ENCODE measurements around the gene KDM6B.
"Not testable (repeated sequence)": the region's sequence is repeated elsewhere in the genome, so short reads cannot be mapped to it uniquely, and the experiment has no call there.

The KDM6B gene

DNA sequence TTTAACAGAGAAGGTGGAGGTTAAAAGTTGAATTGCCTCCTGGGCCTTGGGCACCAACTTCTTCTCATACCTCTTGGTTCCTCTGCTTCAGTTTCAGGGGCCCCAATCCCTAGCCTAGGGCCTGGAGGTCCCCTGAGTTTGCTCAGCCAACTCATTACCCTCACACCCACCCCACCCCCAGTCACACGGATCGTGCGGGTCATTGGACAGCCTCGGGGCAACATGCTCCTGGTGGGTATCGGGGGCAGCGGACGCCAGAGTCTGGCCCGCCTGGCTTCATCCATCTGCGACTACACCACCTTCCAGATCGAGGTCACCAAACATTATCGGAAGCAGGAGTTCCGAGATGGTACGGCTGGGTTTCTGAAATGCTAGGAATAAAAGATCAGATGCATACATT is 36.0 kb upstream of the KDM6B start:
- TF ChIP-seq, protein P1, sequence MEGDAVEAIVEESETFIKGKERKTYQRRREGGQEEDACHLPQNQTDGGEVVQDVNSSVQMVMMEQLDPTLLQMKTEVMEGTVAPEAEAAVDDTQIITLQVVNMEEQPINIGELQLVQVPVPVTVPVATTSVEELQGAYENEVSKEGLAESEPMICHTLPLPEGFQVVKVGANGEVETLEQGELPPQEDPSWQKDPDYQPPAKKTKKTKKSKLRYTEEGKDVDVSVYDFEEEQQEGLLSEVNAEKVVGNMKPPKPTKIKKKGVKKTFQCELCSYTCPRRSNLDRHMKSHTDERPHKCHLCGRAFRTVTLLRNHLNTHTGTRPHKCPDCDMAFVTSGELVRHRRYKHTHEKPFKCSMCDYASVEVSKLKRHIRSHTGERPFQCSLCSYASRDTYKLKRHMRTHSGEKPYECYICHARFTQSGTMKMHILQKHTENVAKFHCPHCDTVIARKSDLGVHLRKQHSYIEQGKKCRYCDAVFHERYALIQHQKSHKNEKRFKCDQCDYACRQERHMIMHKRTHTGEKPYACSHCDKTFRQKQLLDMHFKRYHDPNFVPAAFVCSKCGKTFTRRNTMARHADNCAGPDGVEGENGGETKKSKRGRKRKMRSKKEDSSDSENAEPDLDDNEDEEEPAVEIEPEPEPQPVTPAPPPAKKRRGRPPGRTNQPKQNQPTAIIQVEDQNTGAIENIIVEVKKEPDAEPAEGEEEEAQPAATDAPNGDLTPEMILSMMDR (IDR thresholded peaks at IDR 0.05; ENCODE audit: low read depth, low read length): no peak
- no peak overlapping the region for H3K4me3 ChIP-seq (replicated peaks in 1 of 2; ENCODE audit: low read depth in 2 of 2, low read length in 2 of 2)
- DNase-seq (ENCODE audit: low read depth in 2 of 2): no peak

DNA sequence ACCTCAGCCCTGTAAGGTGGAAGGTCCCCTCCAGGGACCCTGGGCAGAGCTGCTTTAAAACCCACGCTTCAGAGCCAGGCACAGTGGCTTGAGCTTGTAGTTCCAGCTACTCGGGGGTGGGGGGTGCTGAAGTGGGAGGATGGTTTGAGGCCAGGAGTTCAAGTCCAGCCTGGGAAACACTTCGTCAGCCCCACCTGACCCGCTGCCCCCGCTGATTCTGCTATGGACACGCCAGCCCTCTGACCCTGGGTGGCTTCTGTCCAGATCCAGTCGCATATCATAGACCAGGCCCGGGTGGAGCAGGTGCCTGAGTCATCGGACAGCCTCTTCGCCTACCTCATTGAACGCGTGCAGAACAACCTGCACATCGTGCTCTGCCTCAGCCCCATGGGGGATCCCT is 35.2 kb upstream of the KDM6B start:
- TF ChIP-seq, protein P1 (IDR thresholded peaks at IDR 0.05; ENCODE audit: low read depth, low read length): no peak
- no peak overlapping the region for H3K4me3 ChIP-seq (replicated peaks in 1 of 2; ENCODE audit: low read depth in 2 of 2, low read length in 2 of 2)
- DNase-seq (ENCODE audit: low read depth in 2 of 2): no peak

DNA sequence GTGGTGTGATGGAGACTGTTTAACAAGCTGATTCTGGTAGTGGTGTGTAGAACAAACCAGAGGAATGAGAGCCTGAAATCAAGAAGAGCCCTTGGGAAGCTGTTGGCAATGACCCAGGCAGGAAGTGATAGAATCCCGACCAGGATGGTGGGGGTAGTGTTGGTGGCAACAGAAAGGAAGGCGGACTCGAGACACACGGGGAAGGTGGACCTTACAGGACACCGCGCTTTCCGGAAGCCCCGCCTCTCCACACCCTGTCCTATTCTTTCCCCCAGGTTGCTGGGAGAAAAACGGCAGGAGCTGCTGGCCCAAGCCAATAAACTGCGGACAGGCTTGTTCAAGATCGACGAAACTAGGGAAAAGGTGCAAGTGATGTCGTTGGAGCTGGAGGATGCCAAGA is 30.0 kb upstream of the KDM6B start:
- TF ChIP-seq, protein P1 (IDR thresholded peaks at IDR 0.05; ENCODE audit: low read depth, low read length): no peak
- peak in 1 of 2 donors; percentile 46 for DNase-seq (ENCODE audit: low read depth in 2 of 2)
- no peak overlapping the region for H3K4me3 ChIP-seq (replicated peaks in 1 of 2; ENCODE audit: low read depth in 2 of 2, low read length in 2 of 2)

DNA sequence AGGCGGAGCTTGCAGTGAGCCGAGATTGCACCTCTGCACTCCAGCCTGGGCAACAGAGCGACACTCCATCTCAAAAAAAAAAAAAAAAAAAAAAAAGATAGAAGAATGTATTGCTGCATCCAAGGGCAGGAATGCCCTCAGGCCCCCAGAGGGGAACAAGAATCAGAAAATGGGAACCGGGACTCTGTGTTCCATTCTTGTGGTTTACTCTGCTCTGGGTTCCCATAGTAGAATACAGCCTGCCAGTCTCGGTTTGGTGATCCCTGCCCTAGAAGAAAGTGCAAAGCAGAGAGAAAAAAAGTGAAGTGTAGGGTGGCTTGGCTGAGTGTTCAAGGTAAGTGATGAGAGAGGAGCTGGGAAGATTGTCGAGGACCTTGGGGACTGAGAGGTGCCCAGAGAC is 27.4 kb upstream of the KDM6B start:
- H3K4me3 ChIP-seq (replicated peaks in 1 of 2; ENCODE audit: low read depth in 2 of 2, low read length in 2 of 2): no peak overlapping the region
- DNase-seq (ENCODE audit: low read depth in 2 of 2): no peak
- TF ChIP-seq, protein P1 (IDR thresholded peaks at IDR 0.05; ENCODE audit: low read depth, low read length): no peak

DNA sequence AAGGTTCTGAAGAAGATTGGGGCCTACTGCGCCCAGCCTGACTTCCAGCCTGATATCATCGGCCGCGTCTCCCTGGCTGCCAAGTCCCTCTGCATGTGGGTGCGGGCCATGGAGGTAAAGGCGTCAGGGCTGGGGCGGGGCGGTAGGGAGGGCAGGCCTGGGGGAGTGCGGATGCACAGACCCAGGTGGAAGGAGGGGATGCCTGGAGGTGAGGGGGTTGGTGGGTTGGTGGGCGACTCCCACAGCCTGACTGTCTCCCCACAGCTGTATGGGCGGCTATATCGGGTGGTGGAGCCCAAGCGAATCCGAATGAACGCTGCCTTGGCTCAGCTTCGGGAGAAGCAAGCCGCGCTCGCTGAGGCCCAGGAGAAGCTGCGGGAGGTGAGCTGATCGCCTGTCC is 26.8 kb upstream of the KDM6B start:
- no peak for DNase-seq (ENCODE audit: low read depth in 2 of 2)
- TF ChIP-seq, protein P1 (IDR thresholded peaks at IDR 0.05; ENCODE audit: low read depth, low read length): no peak
- no peak overlapping the region for H3K4me3 ChIP-seq (replicated peaks in 1 of 2; ENCODE audit: low read depth in 2 of 2, low read length in 2 of 2)

DNA sequence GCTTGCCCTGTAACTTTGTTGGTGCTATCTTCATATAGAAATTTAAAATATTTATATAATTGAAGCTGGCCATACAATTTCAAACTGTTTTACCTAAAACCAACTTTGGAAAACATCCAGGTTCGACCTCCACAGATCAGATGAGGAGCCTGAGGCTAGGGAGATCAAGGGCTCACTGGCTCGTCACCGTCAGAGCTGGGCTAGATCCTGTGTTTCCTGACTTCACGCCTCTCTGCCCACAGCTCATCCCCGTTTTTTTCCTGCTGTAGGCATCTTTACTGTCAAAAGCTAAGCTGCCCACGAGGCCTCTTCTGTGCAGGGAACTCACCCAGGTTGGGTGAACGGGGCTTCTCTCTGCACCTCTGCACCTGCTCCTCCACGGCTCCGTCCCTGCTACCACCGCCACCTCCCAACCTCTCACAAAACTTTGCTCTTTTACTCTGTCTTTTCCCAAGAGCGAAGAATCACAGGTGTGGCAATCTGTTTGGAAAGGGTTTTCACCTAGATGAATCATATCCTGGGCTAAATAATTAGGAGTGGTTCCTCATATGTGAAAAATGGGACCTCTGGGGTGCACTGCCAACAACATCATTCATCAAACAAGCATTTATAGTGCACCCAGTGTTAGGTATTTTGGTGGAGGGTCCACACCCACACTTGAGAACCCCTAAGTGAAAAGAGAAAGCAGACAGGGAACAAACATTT is 24.8 kb upstream of the KDM6B start:
- TF ChIP-seq, protein P1 (IDR thresholded peaks at IDR 0.05; ENCODE audit: low read depth, low read length): no peak
- H3K4me3 ChIP-seq (replicated peaks in 1 of 2; ENCODE audit: low read depth in 2 of 2, low read length in 2 of 2): no peak overlapping the region
- no peak for DNase-seq (ENCODE audit: low read depth in 2 of 2)

DNA sequence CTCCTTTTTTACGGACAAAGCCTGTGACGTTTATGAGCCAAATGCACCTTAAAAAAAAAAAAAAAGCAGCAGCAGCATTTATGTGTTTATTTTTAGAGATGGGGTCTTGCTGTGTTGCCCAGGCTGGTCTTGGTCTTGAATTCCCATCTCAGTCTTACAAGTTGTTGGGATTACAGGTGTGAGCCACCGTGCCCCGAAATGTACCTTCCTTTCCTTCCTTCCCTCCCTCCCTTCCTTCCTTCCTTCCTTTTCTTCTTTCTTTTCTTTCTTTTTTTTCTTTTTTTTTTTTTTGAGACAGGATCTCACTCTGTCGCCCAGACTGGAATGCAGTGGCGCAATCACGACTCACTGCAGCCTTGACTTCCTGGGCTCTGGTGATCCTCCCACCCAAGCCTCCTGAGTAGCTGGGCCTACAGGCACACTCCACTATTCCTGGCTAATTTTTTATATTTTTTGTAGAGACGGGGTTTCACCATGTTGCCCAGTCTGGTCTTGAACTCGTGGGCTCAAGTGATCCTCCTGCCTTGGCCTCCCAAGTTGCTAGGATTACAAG is 24.1 kb upstream of the KDM6B start:
- DNase-seq (ENCODE audit: low read depth in 2 of 2): peak; percentile 35 to 54
- not testable (repeated sequence) for H3K4me3 ChIP-seq (replicated peaks in 1 of 2; ENCODE audit: low read depth in 2 of 2, low read length in 2 of 2)

All from cardiac fibroblast (primary cell).